ENCODE data around the gene CADPS. TPM values are rescaled to one million over a fixed set of nuclear protein-coding genes. Genes with fewer than 3 reads are reported as not detected.

CADPS gene
- total RNA-seq, 2 experiments from 2014 or later = not detected

GRCh38 chr3:62777674-62778073 lies 97.5 kb downstream of the CADPS start:
- Mint-ChIP-seq H3K4me3 (no peak overlapping the region), H3K4me1 (no peaks in the 10 kb centered on the region), H3K27me3 (no peaks in the 10 kb centered on the region), H3K9me3 (no peaks in the 10 kb centered on the region), H3K36me3 (ENCODE audit: low read depth) (no peaks in the 10 kb centered on the region), H3K27ac (no peak overlapping the region)
- DNase-seq = no peak
- ChIA-PET POLR2A (no interaction called here), CTCF (no interaction called here)

- Mint-ChIP-seq H3K4me1 (no peaks in the 10 kb centered on the region), H3K36me3 (ENCODE audit: low read depth) (no peaks in the 10 kb centered on the region), H3K4me3 (no peak overlapping the region), H3K27me3 (no peaks in the 10 kb centered on the region), H3K9me3 (no peaks in the 10 kb centered on the region), H3K27ac (no peak overlapping the region)
- CTCF ChIA-PET = no interaction called here
- POLR2A ChIA-PET = no interaction called here
- no peak for DNase-seq
Measured at GRCh38 chr3:62777130-62777529, 98.1 kb downstream of the CADPS start.

GRCh38 chr3:62774221-62774620 lies 101.0 kb downstream of the CADPS start:
- no peak overlapping the region for H3K27ac Mint-ChIP-seq
- H3K4me1 Mint-ChIP-seq = no peaks in the 10 kb centered on the region
- CTCF ChIA-PET = interaction anchor here (0.7 kb wide), 1 partner anchor 272 kb away, joined by 6 read pairs; no protein-coding TSS in a partner anchor
- H3K4me3 Mint-ChIP-seq = no peak overlapping the region
- H3K36me3 Mint-ChIP-seq (ENCODE audit: low read depth) = no peaks in the 10 kb centered on the region
- no peak for DNase-seq
- no peaks in the 10 kb centered on the region for H3K9me3 Mint-ChIP-seq
- H3K27me3 Mint-ChIP-seq = no peaks in the 10 kb centered on the region
- POLR2A ChIA-PET = no interaction called here

- DNase-seq = no peak
- Mint-ChIP-seq H3K27me3 (no peaks in the 10 kb centered on the region), H3K4me1 (no peaks in the 10 kb centered on the region), H3K9me3 (no peaks in the 10 kb centered on the region), H3K36me3 (ENCODE audit: low read depth) (no peaks in the 10 kb centered on the region), H3K4me3 (no peak overlapping the region), H3K27ac (no peak overlapping the region)
- CTCF ChIA-PET = no interaction called here
- POLR2A ChIA-PET = no interaction called here
Measured at GRCh38 chr3:62771331-62772072, 103.7 kb downstream of the CADPS start.

- no peak overlapping the region for H3K4me3 Mint-ChIP-seq
- no peaks in the 10 kb centered on the region for H3K9me3 Mint-ChIP-seq
- no peaks in the 10 kb centered on the region for H3K36me3 Mint-ChIP-seq (ENCODE audit: low read depth)
- ChIA-PET POLR2A (no interaction called here), CTCF (interaction anchor here (0.9 kb wide), 1 partner anchor 49 kb away, joined by 3 read pairs; no protein-coding TSS in a partner anchor)
- H3K4me1 Mint-ChIP-seq = no peaks in the 10 kb centered on the region
- H3K27ac Mint-ChIP-seq = no peak overlapping the region
- H3K27me3 Mint-ChIP-seq = no peaks in the 10 kb centered on the region
- no peak for DNase-seq
Measured at GRCh38 chr3:62768896-62769295, 106.3 kb downstream of the CADPS start.

GRCh38 chr3:62761711-62762110 lies 113.5 kb downstream of the CADPS start:
- Mint-ChIP-seq H3K27ac (no peak overlapping the region), H3K4me1 (no peaks in the 10 kb centered on the region), H3K4me3 (no peak overlapping the region), H3K36me3 (ENCODE audit: low read depth) (no peaks in the 10 kb centered on the region), H3K9me3 (peaks cover 6% of the 10 kb centered on the region), H3K27me3 (no peaks in the 10 kb centered on the region)
- ChIA-PET CTCF (no interaction called here), POLR2A (no interaction called here)
- DNase-seq = no peak

- Mint-ChIP-seq H3K27ac (no peak overlapping the region), H3K27me3 (no peaks in the 10 kb centered on the region), H3K36me3 (ENCODE audit: low read depth) (no peaks in the 10 kb centered on the region), H3K4me3 (no peak overlapping the region), H3K9me3 (peaks cover 9% of the 10 kb centered on the region), H3K4me1 (no peaks in the 10 kb centered on the region)
- CTCF ChIA-PET = no interaction called here
- DNase-seq = no peak
- POLR2A ChIA-PET = no interaction called here
Measured at GRCh38 chr3:62761311-62761710, 113.9 kb downstream of the CADPS start.

GRCh38 chr3:62758296-62759066 lies 116.7 kb downstream of the CADPS start:
- ChIA-PET POLR2A (no interaction called here), CTCF (no interaction called here)
- H3K36me3 Mint-ChIP-seq (ENCODE audit: low read depth) = no peaks in the 10 kb centered on the region
- no peak overlapping the region for H3K27ac Mint-ChIP-seq
- no peak overlapping the region for H3K4me3 Mint-ChIP-seq
- no peaks in the 10 kb centered on the region for H3K27me3 Mint-ChIP-seq
- H3K9me3 Mint-ChIP-seq = peaks cover 9% of the 10 kb centered on the region
- DNase-seq = no peak
- no peaks in the 10 kb centered on the region for H3K4me1 Mint-ChIP-seq

- H3K9me3 Mint-ChIP-seq = peaks cover 9% of the 10 kb centered on the region
Measured at GRCh38 chr3:62757045-62757444, 118.2 kb downstream of the CADPS start.

GRCh38 chr3:62755285-62755684 lies 119.9 kb downstream of the CADPS start:
- Mint-ChIP-seq H3K36me3 (ENCODE audit: low read depth) (no peaks in the 10 kb centered on the region), H3K9me3 (peaks cover 9% of the 10 kb centered on the region), H3K4me3 (no peak overlapping the region), H3K27ac (no peak overlapping the region), H3K4me1 (no peaks in the 10 kb centered on the region), H3K27me3 (no peaks in the 10 kb centered on the region)
- CTCF ChIA-PET = interaction anchor here (0.7 kb wide), 1 partner anchor 636 kb away, joined by 4 read pairs; no protein-coding TSS in a partner anchor
- POLR2A ChIA-PET = no interaction called here
- no peak for DNase-seq

More at GRCh38 chr3:62757045-62757444, 118.2 kb downstream of the CADPS start:
- no peak for DNase-seq
- Mint-ChIP-seq H3K27ac (no peak overlapping the region), H3K4me3 (no peak overlapping the region), H3K27me3 (no peaks in the 10 kb centered on the region), H3K4me1 (no peaks in the 10 kb centered on the region), H3K36me3 (ENCODE audit: low read depth) (no peaks in the 10 kb centered on the region)
- ChIA-PET CTCF (no interaction called here), POLR2A (no interaction called here)

- Mint-ChIP-seq H3K27me3 (no peaks in the 10 kb centered on the region), H3K27ac (no peak overlapping the region), H3K4me1 (no peaks in the 10 kb centered on the region), H3K9me3 (no peaks in the 10 kb centered on the region), H3K4me3 (no peak overlapping the region), H3K36me3 (ENCODE audit: low read depth) (no peaks in the 10 kb centered on the region)
- CTCF ChIA-PET = no interaction called here
- no peak for DNase-seq
- POLR2A ChIA-PET = no interaction called here
Measured at GRCh38 chr3:62749657-62750056, 125.6 kb downstream of the CADPS start.

GRCh38 chr3:62749130-62749529 lies 126.1 kb downstream of the CADPS start:
- Mint-ChIP-seq H3K27me3 (no peaks in the 10 kb centered on the region), H3K36me3 (ENCODE audit: low read depth) (no peaks in the 10 kb centered on the region), H3K4me3 (no peak overlapping the region), H3K4me1 (no peaks in the 10 kb centered on the region), H3K27ac (no peak overlapping the region), H3K9me3 (no peaks in the 10 kb centered on the region)
- no peak for DNase-seq
- CTCF ChIA-PET = no interaction called here
- POLR2A ChIA-PET = no interaction called here

GRCh38 chr3:62737449-62737848 lies 137.8 kb downstream of the CADPS start:
- DNase-seq = no peak
- POLR2A ChIA-PET = no interaction called here
- Mint-ChIP-seq H3K4me3 (no peak overlapping the region), H3K9me3 (peaks cover 5% of the 10 kb centered on the region), H3K4me1 (no peaks in the 10 kb centered on the region), H3K27ac (no peak overlapping the region), H3K36me3 (ENCODE audit: low read depth) (no peaks in the 10 kb centered on the region), H3K27me3 (no peaks in the 10 kb centered on the region)
- CTCF ChIA-PET = no interaction called here

GRCh38 chr3:62735510-62735909 lies 139.7 kb downstream of the CADPS start:
- DNase-seq = no peak
- H3K4me3 Mint-ChIP-seq = no peak overlapping the region
- H3K9me3 Mint-ChIP-seq = peaks cover 5% of the 10 kb centered on the region
- ChIA-PET POLR2A (no interaction called here), CTCF (no interaction called here)
- no peak overlapping the region for H3K27ac Mint-ChIP-seq
- H3K36me3 Mint-ChIP-seq (ENCODE audit: low read depth) = no peaks in the 10 kb centered on the region
- H3K4me1 Mint-ChIP-seq = no peaks in the 10 kb centered on the region
- no peaks in the 10 kb centered on the region for H3K27me3 Mint-ChIP-seq
